NCI-H510A treated with DMSO at 0.1 percent for 48 hours (cell line): ENCODE measurements around the gene TRAF3.
"Not testable (repeated sequence)": the region's sequence is repeated elsewhere in the genome, so short reads cannot be mapped to it uniquely, and the experiment has no call there.

ENCODE experiments used
- DNase-seq: peaks from one replicate; lab custom pipeline; 2025; lab: John Stamatoyannopoulos, UW

Gene TRAF3

DNA sequence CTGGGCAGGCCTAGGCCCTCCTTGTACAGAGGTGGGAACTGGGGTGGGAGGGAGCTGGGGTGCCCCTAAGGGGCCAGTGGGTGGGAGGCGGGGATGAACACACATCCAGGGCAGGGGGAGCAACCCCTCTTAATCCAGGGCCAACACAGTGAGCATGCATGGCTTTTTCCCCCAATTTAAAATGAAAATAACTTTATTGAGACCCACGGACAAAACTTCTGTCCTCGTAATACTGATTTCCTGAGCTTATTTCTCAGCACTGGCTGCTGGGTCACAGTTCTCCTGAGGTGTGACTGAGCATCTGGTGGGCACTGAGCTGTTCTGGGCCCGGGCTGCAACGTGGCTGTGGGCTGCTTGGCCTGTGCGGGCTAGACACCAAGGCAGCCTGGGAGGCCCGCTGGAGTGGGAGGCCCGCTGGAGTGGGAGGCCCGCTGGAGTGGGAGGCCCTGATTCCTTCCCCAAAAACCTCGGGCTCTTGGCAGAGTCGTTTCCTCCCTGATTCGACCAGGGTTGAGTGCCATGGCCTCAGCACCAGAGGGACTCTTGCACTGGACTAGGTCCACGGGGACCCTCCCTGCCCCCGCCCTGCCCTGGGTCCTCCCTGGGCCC, 24.9 kb upstream of the TRAF3 start:
- DNase-seq: no peak

DNA sequence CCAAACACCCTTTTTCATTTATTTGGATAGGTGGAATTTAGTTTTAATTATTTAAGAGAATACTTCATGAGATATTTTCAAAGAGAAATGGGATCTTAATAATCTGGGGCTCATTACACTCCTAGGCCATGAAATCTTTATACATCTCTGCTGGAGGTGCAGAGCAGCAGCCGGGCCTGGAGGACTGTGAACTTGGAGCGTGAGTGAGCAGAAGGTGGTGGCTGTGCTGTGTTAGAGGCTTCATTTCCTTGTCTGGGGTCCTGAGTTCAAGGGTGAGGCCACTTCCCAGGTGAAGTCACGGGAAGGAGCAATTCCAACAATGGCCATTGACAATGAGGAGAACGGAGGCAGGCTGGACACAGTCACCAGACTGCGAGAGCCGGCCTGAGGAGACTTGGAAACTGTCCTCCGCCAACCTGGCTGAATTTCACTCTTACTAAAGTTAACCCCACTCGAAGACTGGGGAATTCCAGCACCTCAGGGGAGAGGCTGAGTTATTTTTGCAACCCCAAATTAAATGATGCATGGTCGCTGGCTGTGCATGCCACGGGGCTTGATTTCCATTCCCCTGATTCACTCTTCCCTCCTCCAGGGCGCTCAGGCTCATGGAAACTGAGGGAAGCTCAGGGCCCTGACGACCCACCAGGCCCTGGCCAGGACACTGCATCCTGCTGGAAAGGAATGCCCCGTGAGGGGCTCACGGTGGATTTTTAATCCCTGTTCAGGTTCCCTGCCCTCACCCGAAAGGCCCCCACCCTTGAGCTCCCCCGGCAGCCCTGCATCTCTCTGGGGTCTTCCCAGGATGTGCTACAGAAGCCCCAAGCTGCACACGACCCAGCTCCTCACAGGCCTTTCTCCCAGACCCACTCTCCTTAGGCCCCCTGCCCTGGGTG, 22.6 kb upstream of the TRAF3 start:
- DNase-seq: no peak

DNA sequence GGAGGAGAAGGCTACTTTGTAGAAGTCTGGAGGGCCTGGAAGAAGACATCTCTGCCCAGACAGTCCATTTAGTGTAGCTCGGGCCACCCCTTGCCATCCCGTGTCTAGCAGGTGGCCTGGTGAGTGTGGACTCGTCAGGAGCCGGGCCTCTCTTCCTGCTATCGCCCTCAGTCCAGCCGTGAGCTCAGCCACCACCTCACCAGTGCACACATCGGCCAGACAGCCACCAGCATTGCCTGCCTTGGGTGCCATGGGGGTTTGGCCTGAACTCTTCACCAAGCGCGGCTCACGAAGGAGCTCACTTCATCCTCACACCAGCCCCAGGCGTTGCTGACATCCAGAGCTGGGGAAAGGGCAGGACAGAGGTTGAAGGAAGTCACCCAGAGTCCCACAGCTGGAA, 19.6 kb upstream of the TRAF3 start:
- DNase-seq: no peak

DNA sequence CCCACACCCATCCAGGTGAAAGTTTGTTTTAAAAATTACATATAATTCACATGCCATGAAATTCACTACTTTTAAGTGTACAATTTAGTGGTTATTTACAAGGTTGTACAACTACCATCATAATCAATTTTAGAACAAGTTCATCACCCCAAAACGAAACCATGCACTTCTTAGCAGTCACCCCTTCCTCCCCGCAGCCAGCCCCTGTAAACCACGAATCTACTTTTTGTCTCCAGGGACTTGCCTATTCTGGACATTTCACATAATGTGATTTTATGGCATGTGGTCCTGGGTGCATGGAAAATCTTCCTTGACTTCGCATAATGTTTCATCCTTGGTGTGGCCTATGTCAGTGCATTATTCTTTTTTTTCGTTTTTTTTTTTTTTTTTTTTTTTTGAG, 19.2 kb upstream of the TRAF3 start:
- DNase-seq: no peak

DNA sequence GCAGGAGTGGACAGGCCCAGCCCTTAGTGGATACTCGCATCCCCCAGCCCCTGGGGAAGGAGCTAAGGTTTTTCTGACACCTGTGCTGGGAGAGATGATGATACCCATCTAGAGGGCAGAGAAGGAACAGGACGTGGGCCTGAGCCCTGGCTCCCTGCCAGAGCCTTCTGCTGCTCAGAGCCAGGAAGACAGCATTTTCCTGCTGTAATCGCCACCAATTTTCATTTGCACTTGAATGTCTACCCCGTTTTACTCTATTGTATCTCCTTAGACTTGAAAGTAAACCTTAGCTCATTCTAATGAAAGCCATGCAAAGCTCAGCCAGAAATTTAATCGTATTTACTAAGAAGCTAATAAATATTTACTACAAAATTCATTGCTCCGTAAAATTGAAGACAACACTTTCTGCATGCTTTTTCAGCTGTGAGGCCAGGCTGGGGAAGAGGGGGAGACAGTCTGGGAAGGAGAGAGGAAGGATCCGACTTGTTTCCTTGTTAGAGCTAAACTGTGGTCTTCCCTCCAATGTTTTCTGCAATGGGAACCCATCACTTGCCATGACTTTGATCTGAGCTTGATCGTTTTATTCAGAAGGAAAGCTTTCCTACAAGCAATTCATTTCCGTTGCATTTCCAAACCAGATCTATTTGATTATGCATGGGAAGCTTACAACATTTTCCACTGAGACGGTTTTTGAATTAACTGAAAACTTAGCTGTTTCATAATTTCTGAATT, 17.6 kb upstream of the TRAF3 start:
- DNase-seq: peak; percentile 22

DNA sequence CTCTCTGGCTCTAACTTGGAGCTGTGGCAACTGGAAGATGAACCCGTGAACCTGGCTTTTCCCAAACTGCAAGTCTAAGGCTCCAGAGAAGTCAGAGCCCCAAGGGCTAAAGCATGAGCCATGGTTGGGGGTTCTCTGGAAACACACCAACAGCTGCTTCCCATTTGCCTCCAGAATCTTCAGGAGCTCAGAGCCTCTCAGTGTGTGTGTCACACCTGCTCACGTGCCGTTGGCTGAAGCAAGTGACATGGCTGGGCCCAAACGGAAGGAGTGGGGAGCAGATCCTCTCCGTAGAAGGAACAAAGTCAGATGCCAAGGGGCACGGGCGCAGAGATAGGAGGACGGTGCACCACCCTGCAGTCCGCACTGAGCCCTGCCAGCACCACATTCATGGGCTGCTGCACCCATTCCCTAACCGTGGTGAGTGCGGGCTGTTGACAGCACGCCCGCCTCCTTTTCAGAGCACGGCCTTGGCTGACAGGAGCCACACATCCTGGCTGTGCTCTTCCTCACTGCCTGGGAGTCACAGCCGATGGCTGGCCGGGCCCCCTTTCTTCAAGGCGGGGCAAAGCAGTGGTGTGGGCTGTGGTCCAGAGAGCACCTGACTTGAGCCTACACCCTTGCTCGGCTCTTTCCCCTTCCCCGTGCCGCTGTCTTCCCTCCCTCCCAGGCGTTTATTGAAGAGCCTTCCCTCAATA, 16.6 kb upstream of the TRAF3 start:
- no peak for DNase-seq

DNA sequence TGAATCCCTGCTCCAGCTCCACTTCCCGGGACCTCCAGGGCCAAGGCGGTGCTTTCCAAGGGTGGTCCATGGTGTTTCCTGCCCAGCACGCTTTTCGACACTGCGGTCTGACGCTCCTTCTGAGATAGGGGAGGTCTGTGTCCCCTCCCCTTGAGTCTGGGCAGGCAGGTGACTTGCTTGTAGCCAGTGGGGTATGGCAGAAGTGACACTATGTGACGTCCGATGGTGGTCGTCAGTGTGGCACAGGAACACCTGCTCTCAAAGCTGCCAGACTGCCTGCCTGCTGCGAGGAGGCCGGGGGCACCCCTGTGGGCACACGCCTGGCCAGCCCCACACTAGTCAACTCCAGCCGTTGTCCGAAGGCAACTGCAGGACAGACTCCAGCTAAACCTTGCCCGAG, 16.0 kb upstream of the TRAF3 start:
- no peak for DNase-seq

DNA sequence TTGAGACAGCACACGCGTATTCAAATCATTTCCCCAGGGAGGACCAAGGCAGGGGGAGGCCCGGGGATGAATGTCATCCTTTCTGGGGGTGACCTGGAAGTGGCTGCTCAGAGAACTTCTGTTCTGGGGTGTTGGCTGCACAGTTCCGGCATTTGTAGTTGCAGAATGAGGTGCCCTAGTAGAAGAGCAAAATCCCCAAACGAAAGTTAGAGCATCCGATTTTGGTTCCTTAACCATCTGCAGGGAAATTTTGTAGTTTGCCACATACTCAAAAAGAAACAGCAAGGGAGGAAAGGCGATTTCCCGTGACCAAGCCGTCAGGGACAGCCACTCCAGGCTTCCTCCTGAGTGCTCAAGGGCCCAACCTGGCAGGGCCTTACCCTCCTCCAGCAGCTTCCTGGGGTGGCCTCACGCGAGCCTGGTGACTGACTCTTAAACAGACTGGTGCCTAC, 13.0 kb upstream of the TRAF3 start:
- no peak for DNase-seq

DNA sequence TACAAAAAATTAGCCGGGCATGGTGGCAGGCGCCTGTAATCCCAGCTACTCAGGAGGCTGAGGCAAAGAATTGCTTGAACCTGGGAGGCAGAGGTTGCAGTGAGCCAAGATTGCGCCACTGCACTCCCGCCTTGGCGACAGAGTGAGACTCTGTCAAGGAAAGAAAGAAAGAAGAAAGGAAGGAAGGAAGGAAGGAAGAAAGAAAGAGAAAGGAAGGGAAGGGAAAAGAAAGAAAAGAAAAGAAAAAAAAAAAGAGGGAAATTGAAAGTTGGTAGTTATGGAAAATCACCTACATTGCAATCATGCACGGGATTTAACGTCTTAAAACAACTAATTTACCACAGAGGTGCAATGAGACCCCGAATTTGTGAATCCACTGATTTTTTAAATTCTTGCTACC, 11.5 kb upstream of the TRAF3 start:
- DNase-seq: not testable (repeated sequence)

DNA sequence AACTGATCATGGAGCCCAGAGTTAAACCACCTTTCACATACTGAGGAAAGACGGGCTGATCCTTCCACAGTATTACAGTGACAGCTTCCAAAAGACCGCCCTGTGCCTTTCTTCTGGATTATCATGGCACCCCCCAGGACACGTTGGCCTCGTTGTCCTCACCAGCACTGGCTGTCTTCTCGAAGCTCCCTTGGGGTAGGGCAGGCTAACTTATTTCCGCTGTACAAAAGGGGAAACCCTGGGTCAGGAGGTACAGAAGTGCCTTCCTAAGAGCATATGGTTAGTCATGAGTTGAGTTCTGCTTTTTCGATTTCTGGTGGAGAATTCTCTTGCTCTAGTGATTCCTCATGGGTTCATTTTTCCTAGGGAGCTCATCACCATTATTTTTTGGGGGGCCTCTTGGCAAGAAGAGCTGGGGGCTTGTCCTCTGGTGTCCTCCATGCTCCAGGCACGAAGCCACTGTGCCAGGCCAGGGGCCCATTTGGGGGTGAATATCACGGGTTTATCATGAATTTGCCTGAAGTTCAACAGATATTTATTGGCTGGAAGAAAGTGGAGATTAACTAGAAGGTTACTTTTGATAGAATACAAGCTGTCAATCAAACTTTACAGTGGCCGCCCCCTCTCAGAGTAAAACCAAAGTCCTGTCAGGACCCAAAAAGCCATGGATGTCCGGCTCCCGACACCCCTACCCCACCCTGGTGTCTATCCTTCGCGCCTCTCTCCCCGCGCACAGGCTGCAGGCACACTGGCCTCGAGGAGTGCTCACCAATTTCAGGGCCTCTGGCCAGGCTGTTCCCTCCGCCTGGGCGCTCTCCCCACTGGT, 8.8 kb upstream of the TRAF3 start:
- DNase-seq: no peak

DNA sequence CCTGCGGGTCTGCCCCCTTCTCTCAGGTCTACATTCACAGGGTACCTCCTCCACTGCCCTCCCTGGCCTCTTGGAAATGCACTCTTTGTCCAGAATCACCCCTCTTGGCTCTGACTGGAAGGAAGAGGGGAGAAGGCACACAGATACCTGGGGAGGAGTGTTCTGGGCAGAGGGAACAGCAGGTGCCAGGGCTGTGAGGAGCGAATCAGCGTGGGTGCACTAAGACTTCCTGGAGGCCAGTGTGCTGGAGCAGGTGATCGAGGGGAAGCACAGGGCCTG, 8.3 kb upstream of the TRAF3 start:
- no peak for DNase-seq

DNA sequence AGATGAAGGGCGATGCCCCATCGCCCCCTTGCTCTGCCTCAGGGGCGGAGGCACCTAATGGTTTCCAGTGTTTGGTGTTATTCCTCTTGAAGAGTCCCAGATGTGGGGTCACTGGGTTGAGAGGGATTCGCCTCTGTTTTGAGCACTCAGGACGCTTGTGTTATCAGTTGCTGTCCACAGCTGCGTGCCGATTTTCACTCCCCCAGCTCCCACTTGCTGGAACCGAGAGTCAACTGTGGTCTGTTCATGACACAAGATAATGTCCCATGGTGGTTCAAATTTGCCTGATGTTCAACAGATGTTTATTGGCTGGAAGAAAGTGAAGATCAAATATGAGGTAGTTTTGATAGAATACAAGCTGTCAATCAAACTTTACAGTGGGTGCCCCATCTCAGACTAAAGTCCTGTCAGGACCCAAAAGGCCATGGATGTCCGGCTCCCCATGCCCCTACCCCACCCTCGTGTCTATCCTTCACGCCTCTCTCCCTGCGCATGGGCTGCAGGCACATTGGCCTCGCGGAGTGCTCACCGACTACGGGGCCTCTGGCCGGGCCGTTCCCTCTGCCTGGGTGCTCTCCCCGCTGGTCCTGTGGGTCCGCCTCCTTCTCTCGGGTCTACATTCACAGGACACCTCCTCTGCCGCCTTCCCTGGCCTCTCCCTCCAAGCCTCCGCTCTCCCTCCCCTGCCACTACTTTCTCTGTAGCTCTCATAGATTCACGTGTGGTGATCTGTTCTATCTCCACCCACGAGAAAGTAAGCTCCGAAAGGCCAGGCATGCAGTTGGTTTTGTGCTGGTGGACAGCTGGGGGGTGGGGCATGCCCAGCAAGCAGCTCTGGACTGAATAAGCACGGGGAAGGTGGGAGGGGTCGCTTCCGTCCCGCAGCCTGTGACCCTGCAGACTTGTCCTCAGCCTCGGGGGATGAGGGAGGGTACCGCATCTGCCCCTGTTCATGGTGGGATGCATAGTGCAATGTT, 6.8 kb upstream of the TRAF3 start:
- no peak for DNase-seq

DNA sequence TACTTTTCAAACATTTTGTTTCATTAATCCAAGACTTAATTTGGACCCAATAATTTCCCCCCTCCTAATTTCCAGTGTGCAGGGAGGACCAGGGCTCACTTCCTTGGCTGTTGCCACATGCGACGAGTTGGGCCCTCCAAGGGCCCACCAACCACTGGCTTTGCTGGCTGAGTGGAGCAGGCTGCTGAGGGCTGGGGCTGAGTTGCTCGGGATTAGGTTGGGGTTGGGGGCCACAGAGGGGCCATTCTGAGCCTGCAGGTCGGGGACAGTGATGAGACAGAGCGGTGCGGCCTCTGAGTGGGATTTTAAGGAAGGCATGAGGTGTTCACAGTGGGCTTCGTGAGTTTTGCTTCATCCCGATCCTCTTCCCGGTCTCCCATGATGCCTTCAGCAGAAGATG, 6.1 kb upstream of the TRAF3 start:
- no peak for DNase-seq

DNA sequence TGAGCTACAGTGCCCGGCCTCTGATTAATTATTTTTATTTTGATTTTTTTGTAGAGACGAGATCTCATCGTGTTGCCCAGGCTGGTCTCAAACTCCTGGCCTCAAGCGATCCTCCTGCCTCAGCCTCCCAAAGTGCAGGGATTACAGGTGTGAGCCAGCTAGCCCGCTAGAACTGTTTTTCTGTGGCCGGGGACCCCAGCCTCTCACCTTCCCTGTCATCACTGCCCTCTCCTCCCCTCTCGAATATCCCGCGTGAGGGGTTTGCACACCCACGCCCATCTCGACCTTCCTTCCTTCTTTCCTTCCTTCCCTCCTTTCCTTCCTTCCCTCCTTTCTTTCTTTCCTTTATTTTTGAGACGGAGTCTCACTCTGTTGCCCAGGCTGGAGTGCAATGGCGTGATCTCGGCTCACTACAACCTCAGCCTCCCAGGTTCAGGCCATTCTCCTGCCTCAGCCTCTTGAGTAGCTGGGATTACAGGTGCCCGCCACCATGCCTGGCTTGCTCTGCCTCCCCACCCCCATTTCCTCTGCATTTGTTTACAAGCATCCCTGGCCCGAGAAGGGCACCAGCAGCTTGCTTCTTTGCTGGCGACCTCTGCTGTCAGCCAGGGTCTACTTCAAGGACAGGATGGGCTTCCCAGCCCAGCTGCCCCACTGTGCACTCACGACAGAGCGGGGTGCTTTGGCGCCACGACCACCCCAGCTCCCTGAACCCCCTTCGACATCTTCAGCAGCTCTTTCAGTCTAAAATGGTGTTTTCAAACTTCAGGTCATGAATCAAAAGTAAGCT, 4.3 kb upstream of the TRAF3 start:
- DNase-seq: peak; percentile 35

DNA sequence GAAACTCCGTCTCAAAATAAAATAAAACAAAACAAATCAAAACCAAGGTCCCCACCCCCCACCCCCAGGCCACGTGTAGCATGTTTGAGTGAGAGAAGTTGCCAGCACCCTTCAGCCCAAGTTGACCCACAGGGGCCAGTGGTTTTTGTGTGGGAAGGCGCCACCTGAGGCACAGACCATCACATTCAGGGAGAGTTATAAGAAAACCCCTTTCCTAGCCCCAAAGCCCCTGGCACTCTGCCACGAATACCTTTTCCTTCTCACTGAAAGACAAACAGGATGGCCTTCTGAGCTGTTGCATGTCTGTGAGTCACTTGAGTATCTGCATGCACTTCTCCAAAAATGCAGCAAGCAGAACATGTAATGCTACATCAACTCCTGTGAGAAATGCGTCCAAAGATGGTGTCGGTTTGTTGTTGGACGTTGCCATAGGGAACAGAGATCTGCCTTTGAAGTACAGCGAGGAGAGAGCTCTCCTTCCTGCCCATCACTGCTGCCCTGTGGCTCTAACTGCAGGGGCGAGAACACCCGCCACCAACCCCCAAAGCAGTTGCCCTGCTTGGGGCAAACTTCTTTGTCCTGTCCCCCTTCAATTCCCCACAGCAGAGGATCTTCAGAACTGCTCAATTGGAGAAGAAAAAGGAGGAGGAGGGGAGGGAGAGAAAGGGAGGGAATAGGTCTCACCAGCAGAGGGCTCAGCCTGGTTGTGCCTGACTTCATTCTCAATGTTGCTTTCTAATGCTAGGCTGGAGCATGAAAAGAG, 2.7 kb upstream of the TRAF3 start:
- peak; percentile 78 for DNase-seq

DNA sequence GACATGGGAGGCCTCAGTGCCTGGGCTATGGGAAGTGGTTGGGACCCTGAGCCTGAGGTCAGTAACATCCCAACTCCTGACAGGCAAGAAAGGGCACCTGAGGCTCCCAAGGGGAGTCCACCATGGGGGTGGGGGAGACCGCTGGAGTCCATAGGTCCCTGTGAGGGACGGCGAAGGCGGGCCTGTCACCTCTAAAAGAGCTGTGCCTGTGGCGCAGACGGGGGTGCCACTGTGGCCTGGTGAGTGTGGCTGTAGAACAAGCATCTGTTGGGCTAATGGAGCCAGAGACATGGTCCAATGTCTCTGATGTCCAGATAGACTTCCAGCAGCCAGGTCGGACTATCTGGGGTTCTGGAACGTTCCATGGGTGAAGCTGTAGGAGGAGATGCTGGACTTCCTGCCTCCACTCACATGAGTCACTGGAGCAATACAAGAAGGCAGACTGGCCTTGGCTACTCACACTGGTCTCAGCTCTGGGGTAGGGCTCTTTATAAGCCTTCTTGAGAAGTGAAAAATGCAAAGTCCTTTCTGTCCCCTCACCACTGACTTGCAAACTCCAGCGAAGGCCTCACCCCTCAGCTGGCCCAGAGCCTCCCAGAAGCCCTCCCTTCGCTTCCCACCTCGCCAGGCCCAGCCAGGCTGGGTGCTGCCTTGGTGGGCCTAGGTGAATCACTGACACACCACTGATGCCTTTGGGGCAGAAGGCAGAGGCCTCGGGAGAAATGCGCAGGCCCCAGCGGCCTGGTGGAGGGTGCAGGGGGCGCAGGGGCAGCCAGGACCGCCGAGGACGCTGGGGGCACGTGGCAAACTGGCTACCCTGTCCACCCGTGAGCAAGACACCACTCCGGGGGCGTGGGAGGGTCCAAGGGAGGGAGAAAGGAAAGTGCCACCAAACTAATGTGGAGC, 1.1 kb upstream of the TRAF3 start:
- DNase-seq: no peak

DNA sequence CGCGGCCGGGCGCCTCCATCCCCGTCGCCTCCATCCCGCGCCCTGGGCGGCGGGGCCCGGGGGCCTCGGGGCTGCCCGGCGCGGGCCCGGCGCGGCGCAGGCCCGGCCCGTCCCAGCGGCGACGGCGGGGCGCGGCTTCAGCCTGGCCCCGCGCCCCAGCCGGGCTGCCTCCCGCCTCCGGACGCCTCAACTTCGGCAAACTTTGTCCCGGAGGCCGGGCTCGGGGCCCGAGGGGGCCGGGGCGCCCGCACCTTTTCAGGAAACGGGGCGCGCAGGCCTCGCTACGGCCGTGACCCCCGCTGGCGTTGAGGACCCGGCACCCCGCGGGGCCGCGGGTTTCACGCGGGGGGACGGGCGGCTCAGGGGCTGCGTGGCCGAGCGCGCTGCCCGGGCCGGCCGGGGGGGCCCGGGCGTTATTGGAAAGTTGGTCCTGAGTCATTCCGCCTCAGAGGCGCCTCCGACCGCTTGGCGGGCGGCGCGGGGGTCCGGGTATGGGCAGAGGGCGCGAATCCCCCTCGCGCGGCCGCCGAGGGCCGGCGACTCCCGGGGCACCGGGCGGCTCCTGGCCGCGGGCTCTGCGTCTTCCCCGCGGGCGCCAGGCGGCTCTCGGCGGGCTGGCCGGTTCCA, 575 bp downstream of the TRAF3 start:
- DNase-seq: no peak
